ENCODE measurements around the gene SOX5. TPM values are rescaled to one million over a fixed set of nuclear protein-coding genes. Genes with fewer than 3 reads are reported as not detected.

The SOX5 gene
- 1.1 and 2.6 TPM in 2 replicates for total RNA-seq (2021; fragmentation: NEBNext Ultra II Directional; extraction: Animal tissue kit (Norgen Biotek cat#: 25700))
- polyA plus RNA-seq (2011; rRNA removed), result 1.9 and 2.2 TPM in 2 replicates
- polyA plus RNA-seq (2011; cell fraction: cytosol; rRNA removed), result 1.2 TPM
- 1.9 TPM for polyA plus RNA-seq (2011; cell fraction: nucleus; rRNA removed)
- 0.85 to 1.7 TPM (median 1.5 TPM) in 4 replicates for polyA plus RNA-seq (2012, experiment 1 of 2)
- polyA plus RNA-seq (2012, experiment 2 of 2), result 0.25 TPM
- 0.61 TPM for polyA plus RNA-seq (2013, experiment 1 of 2)
- 0.42 TPM for polyA plus RNA-seq (2013, experiment 2 of 2)
- 7.7 and 8.2 TPM in 2 replicates for polyA minus RNA-seq (2011; rRNA and poly(A)+ RNA removed)
- 4.4 TPM for polyA minus RNA-seq (2011; cell fraction: cytosol; rRNA and poly(A)+ RNA removed)
- 16.2 TPM for polyA minus RNA-seq (2011; cell fraction: nucleus; rRNA and poly(A)+ RNA removed)
- long read RNA-seq, experiment 1, result 0 reads
- long read RNA-seq, experiment 2, partial matches to known transcripts, result 0 of 1 reads
- long read RNA-seq, experiment 2, other reads (novel, unspliced or antisense), result 1 of 1 reads

- Histone ChIP-seq H3K23me2 (ENCODE audit: low read depth, low read length) (peaks cover 7% of the 10 kb centered on the region), H4K20me1 (replicated peaks in 1 of 2; ENCODE audit: control insufficient read depth in 1 of 2, insufficient read depth in 2 of 2, low read length in 2 of 2) (no peaks in the 10 kb centered on the region), H3K27me3 (replicated peaks in 1 of 4; ENCODE audit: control insufficient read depth in 3 of 4, extremely low read depth in 1 of 4, insufficient read depth in 3 of 4, low read length in 3 of 4) (peaks cover 0 to 17% (median 9%) of the 10 kb centered on the region in 4 experiments; a peak in 5 of 7 replicates), H2BK12ac (ENCODE audit: low read depth, low read length) (no peak within 1 kb of the TSS; the same call in 1 of the 2 replicates), H2AK5ac (ENCODE audit: low read depth, low read length) (no peak within 1 kb of the TSS; the same call in 1 of the 2 replicates), H3K27ac (ENCODE audit: low read depth, low read length) (no peak within 1 kb of the TSS), H3K79me2 (ENCODE audit: control insufficient read depth in 1 of 2, insufficient read depth in 2 of 2, low read length in 2 of 2) (no peaks in the 10 kb centered on the region), H2BK20ac (ENCODE audit: low read length) (no peak within 1 kb of the TSS), H2BK120ac (replicated peaks; ENCODE audit: low read depth, low read length) (no peak within 1 kb of the TSS), H2BK15ac (ENCODE audit: low read length) (no peak within 1 kb of the TSS), H3K14ac (ENCODE audit: insufficient read length) (no peak within 1 kb of the TSS), H3K4me3 (ENCODE audit: extremely low read depth in 1 of 4, insufficient read depth in 2 of 4, low read depth in 3 of 4, low read length in 4 of 4) (peak within 1 kb of the TSS; percentile 50 to 67 (median 56); a peak in 7 of 8 replicates), H3K79me1 (ENCODE audit: low read depth, low read length) (no peaks in the 10 kb centered on the region), H4K91ac (replicated peaks; ENCODE audit: insufficient read length, low read length) (no peak within 1 kb of the TSS), H2AFZ (ENCODE audit: low read length) (peak within 1 kb of the TSS; percentile 67), H3K9me3 (ENCODE audit: insufficient read depth in 2 of 2, low read depth in 1 of 2, low read length in 1 of 2) (no peaks in the 10 kb centered on the region), H4K5ac (ENCODE audit: insufficient read length, low read depth, low read length) (no peak within 1 kb of the TSS), H3K4ac (replicated peaks; ENCODE audit: insufficient read length, low read depth, low read length) (no peak within 1 kb of the TSS), H3K9ac (replicated peaks in 1 of 4; ENCODE audit: extremely low read depth in 1 of 4, low read depth in 3 of 4, low read length in 3 of 4) (peak within 1 kb of the TSS in 1 of 4 experiments; percentile 43; a peak in 1 of 7 replicates), H3K4me1 (replicated peaks in 1 of 4; ENCODE audit: control insufficient read depth in 3 of 4, insufficient read depth in 4 of 4, low read length in 3 of 4) (peaks cover 3 to 9% (median 4%) of the 10 kb centered on the region in 4 experiments; a peak in 5 of 7 replicates), H3K23ac (ENCODE audit: insufficient read length) (no peak within 1 kb of the TSS), H4K8ac (ENCODE audit: extremely low read depth, insufficient read depth, low read length) (no peak within 1 kb of the TSS), H3K36me3 (ENCODE audit: control insufficient read depth in 2 of 4, insufficient read depth in 4 of 4, low read length in 3 of 4) (no peaks in the 10 kb centered on the region), H3K56ac (replicated peaks; ENCODE audit: insufficient read length, low read depth, low read length) (no peak within 1 kb of the TSS), H2BK5ac (ENCODE audit: low read depth, low read length) (no peak within 1 kb of the TSS), H3K4me2 (ENCODE audit: insufficient read depth in 1 of 2, low read depth in 2 of 2, low read length in 2 of 2) (peak within 1 kb of the TSS; percentile 87 to 99), H3K18ac (ENCODE audit: extremely low read depth, low read length) (no peak within 1 kb of the TSS)
- 11% methylated on average over 13 of the region's 13 CpGs; no CpG with 5 or more reads in 1 of the 2 experiments for WGBS, 2 experiments (ENCODE audit: extremely low coverage in 1 of 2, insufficient coverage in 1 of 2, insufficient read length in 1 of 2, insufficient replicate concordance in 2 of 2, low coverage in 1 of 2, low lambda C conversion rate in 2 of 2, missing lambda C conversion rate in 1 of 2)
- FAIRE-seq (no peak), DNase-seq (ENCODE audit: low read depth in 1 of 2, low spot score in 2 of 2) (peak; percentile 3 to 45)
- ChIA-PET POLR2A (ENCODE audit: partially characterized antibody) (no interaction called here), CTCF (ENCODE audit: partially characterized antibody) (interaction anchor here (0.8 to 1.1 kb wide), 3 partner anchors 21 to 76 kb away, joined by 3 to 5 read pairs (median 3); no protein-coding TSS in a partner anchor)
- TF ChIP-seq POLR2A (IDR thresholded peaks at IDR 0.05; ENCODE audit: control extremely low read depth in 1 of 2, low read depth in 2 of 2, low read length in 2 of 2) (no peak), EP300 (IDR thresholded peaks at IDR 0.05; ENCODE audit: borderline replicate concordance in 1 of 2, low read depth in 2 of 2, low read length in 2 of 2) (no peak), RAD21 (IDR thresholded peaks at IDR 0.05 in 1 of 2, conservative IDR thresholded peaks at IDR 0.05 in 1 of 2; ENCODE audit: low read depth in 2 of 2, low read length in 2 of 2) (0 out of 4 replicates have a peak, but pooled peaks of 1 of the 2 experiments have one; percentile 13), MAX (IDR thresholded peaks at IDR 0.05) (no peak), SIN3A (conservative IDR thresholded peaks at IDR 0.05 in 1 of 2, IDR thresholded peaks at IDR 0.05 in 1 of 2; ENCODE audit: low read depth in 1 of 2, low read length in 2 of 2) (no peak), SP1 (IDR thresholded peaks at IDR 0.05; ENCODE audit: low read depth, low read length) (no peak), NRF1 (IDR thresholded peaks at IDR 0.05; ENCODE audit: low read depth, low read length) (no peak), KDM1A (IDR thresholded peaks at IDR 0.05; ENCODE audit: borderline replicate concordance, low read length) (no peak)
Measured at GRCh38 chr12:23949348-23950209, at the start of gene SOX5. Gene SOX5, minus strand, starts transcription at chr12:23949670. Its CDS starts 69 bp downstream, at chr12:23949601.
